ENCODE measurements around the gene CLCN3. TPM values are rescaled to one million over a fixed set of nuclear protein-coding genes. Genes with fewer than 3 reads are reported as not detected.

CLCN3 gene
- total RNA-seq, 1 experiment from 2014 or later: 38.3 TPM

DNA sequence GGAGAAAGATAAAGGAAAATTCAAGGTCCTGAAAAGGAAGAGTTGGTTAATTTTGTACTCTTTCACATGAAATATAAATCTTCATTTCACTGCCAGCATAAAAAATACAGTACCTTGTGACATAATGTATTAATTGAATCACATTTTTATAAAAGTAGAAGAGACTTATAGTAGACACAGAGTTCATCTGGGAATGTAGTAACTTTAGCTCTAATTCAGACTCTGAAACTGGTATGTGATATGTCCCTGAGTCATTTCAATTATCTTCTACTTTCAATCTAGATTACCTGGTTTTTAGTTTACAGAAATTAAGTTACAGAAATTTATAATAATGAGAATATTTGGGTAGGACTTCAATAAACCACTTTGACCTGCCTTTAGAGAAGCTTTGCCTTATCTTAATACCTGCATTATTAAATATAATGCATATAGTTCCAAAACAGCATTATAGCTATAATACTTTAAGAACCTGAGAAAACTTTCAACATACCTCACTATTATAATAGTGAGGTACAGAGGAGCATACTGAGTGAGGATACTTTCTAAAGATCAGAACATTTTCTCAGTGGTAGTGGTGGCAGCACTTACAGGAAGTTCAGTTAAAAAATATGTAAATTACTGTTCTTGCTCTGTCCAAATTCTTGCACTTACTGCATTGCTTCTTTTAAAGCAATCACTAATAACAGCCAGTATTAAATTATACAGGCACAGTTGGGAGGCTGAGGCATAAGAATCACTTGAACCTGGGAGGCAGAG lies 19.2 kb upstream of the CLCN3 start:
- intact Hi-C loops (cut with micrococcal nuclease; ENCODE audit: unreplicated experiment): loop anchor here (10.0 kb wide), 1 partner anchor 424 kb away; the partner anchor contains the start of gene MFAP3L
- CTCF ChIA-PET: no interaction called here
- in situ Hi-C loops (cut with HindIII; ENCODE audit: low pct_unique_long_range_greater_than_20kb, low sequenced_read_pairs): no loop called here
- TF ChIP-seq SIN3A (IDR thresholded peaks at IDR 0.05; ENCODE audit: borderline replicate concordance, insufficient read depth, low read depth, low read length): no peak
- TF ChIP-seq, protein P1, sequence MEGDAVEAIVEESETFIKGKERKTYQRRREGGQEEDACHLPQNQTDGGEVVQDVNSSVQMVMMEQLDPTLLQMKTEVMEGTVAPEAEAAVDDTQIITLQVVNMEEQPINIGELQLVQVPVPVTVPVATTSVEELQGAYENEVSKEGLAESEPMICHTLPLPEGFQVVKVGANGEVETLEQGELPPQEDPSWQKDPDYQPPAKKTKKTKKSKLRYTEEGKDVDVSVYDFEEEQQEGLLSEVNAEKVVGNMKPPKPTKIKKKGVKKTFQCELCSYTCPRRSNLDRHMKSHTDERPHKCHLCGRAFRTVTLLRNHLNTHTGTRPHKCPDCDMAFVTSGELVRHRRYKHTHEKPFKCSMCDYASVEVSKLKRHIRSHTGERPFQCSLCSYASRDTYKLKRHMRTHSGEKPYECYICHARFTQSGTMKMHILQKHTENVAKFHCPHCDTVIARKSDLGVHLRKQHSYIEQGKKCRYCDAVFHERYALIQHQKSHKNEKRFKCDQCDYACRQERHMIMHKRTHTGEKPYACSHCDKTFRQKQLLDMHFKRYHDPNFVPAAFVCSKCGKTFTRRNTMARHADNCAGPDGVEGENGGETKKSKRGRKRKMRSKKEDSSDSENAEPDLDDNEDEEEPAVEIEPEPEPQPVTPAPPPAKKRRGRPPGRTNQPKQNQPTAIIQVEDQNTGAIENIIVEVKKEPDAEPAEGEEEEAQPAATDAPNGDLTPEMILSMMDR (IDR thresholded peaks at IDR 0.05): no peak
- TF ChIP-seq TCF7L2 (IDR thresholded peaks at IDR 0.05; ENCODE audit: low read depth, low read length): no peak
- no peak for TF ChIP-seq POLR2AphosphoS5 (IDR thresholded peaks at IDR 0.05; ENCODE audit: low read depth, low read length)
- TF ChIP-seq, protein P2, sequence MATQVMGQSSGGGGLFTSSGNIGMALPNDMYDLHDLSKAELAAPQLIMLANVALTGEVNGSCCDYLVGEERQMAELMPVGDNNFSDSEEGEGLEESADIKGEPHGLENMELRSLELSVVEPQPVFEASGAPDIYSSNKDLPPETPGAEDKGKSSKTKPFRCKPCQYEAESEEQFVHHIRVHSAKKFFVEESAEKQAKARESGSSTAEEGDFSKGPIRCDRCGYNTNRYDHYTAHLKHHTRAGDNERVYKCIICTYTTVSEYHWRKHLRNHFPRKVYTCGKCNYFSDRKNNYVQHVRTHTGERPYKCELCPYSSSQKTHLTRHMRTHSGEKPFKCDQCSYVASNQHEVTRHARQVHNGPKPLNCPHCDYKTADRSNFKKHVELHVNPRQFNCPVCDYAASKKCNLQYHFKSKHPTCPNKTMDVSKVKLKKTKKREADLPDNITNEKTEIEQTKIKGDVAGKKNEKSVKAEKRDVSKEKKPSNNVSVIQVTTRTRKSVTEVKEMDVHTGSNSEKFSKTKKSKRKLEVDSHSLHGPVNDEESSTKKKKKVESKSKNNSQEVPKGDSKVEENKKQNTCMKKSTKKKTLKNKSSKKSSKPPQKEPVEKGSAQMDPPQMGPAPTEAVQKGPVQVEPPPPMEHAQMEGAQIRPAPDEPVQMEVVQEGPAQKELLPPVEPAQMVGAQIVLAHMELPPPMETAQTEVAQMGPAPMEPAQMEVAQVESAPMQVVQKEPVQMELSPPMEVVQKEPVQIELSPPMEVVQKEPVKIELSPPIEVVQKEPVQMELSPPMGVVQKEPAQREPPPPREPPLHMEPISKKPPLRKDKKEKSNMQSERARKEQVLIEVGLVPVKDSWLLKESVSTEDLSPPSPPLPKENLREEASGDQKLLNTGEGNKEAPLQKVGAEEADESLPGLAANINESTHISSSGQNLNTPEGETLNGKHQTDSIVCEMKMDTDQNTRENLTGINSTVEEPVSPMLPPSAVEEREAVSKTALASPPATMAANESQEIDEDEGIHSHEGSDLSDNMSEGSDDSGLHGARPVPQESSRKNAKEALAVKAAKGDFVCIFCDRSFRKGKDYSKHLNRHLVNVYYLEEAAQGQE (IDR thresholded peaks at IDR 0.05; ENCODE audit: insufficient read depth in 1 of 2, low read depth in 2 of 2, low read length in 1 of 2): no peak
- Histone ChIP-seq H3K27me3 (ENCODE audit: control insufficient read depth, insufficient read depth, low read length) (no peaks in the 10 kb centered on the region), H3K4me1 (ENCODE audit: control insufficient read depth, insufficient read depth, low read length) (no peaks in the 10 kb centered on the region; the same call in 1 of the 2 replicates), H3K9me3 (ENCODE audit: control insufficient read depth, insufficient read depth, low read depth, low read length) (no peaks in the 10 kb centered on the region), H3K36me3 (ENCODE audit: control insufficient read depth, insufficient read depth, low read length) (no peaks in the 10 kb centered on the region; the same call in 1 of the 2 replicates), H3K4me3 (ENCODE audit: low read depth in 2 of 2, low read length in 2 of 2) (no peak overlapping the region), H3K27ac (ENCODE audit: low read length) (no peak overlapping the region)
- DNase-seq (ENCODE audit: low read depth, low spot score) (no peak), ATAC-seq (no peak)
- no TSS peak for BruUV-seq (replicated peaks)
- POLR2A ChIA-PET: no interaction called here

DNA sequence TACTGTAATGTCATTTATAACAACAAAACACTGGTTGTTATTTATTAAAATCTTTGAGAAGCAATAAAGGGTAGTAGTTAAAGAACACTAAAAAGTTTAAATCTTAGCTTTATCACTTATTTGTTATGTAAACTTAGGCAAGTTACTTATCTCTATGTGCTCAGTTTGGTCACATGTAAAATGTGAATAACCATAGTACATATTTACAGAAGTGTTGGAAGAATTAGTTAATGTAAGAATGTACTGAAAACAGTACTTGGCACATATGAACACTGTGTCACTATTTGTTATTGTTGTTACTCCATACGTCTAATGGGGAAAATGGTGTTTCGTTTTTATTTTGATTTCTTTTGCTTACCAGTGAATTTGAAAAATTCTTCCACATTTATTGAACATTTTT lies 17.1 kb upstream of the CLCN3 start:
- in situ Hi-C loops (cut with HindIII; ENCODE audit: low pct_unique_long_range_greater_than_20kb, low sequenced_read_pairs): no loop called here
- no peaks in the 10 kb centered on the region for H3K9me3 ChIP-seq (ENCODE audit: control insufficient read depth, insufficient read depth, low read depth, low read length)
- CTCF ChIA-PET: no interaction called here
- no TSS peak for BruUV-seq (replicated peaks)
- intact Hi-C loops (cut with micrococcal nuclease; ENCODE audit: unreplicated experiment): loop anchor here (10.0 kb wide), 1 partner anchor 421 kb away; the partner anchor contains the start of gene MFAP3L
- ATAC-seq: no peak
- no peaks in the 10 kb centered on the region; the same call in 1 of the 2 replicates for H3K36me3 ChIP-seq (ENCODE audit: control insufficient read depth, insufficient read depth, low read length)
- no peak for TF ChIP-seq POLR2AphosphoS5 (IDR thresholded peaks at IDR 0.05; ENCODE audit: low read depth, low read length)
- TF ChIP-seq, protein P1 (IDR thresholded peaks at IDR 0.05): no peak
- no peaks in the 10 kb centered on the region; the same call in 1 of the 2 replicates for H3K4me1 ChIP-seq (ENCODE audit: control insufficient read depth, insufficient read depth, low read length)
- H3K27me3 ChIP-seq (ENCODE audit: control insufficient read depth, insufficient read depth, low read length): no peaks in the 10 kb centered on the region
- POLR2A ChIA-PET: no interaction called here
- H3K4me3 ChIP-seq (ENCODE audit: low read depth in 2 of 2, low read length in 2 of 2): no peak overlapping the region
- no peak overlapping the region for H3K27ac ChIP-seq (ENCODE audit: low read length)
- no peak for DNase-seq (ENCODE audit: low read depth, low spot score)

Measured in Panc1 (cell line).